Gastrocnemius medialis (tissue), 4 donors: ENCODE measurements around the gene PTCRA.

ENCODE experiments used
- POLR2A ChIP-seq, 2 donors: fragments of 450-650 bp; IDR thresholded peaks; one replicate each; pipeline ENCODE4 v1.6.1; 2017; ENCODE audit warnings: antibody characterized with exemption in 2 of 2, mild to moderate bottlenecking in 2 of 2, moderate library complexity in 2 of 2
- TF ChIP-seq, protein P1 (sequence below), 5 experiments: fragments of 450-650 bp in 3 of 5; fragments of 200-600 bp in 2 of 5; sonication (generic) in 2 of 5; IDR thresholded peaks in 4 of 5; conservative IDR thresholded peaks in 1 of 5; 1 replicate in 4 of 5; 2 replicates in 1 of 5; pipeline ENCODE4 v1.5.1; 2016 to 2019; ENCODE audit warnings: antibody characterized with exemption in 5 of 5, mild to moderate bottlenecking in 3 of 5, moderate library complexity in 3 of 5

DNA sequence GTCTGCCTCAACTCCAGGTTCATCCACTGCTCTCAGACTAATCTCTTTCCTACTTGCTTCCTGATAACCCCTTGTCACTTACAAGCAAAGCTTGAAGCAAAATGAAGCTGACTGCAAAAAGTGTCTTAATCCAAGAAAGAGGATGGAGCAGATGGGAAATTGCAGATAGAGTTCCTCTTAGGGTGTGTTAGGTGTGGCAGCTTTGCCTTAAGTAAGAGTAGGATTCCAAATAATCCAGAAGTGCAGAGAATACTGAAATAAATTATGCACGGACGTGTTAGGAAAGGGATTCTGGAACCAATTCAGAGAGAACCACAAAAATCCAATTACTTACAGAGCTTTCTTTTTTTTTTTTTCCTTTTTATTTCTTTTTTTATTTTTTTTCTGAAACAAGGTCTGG, 42.5 kb upstream of the PTCRA start:
- no peak for TF ChIP-seq POLR2A (IDR thresholded peaks at IDR 0.05)
- TF ChIP-seq, protein P1, sequence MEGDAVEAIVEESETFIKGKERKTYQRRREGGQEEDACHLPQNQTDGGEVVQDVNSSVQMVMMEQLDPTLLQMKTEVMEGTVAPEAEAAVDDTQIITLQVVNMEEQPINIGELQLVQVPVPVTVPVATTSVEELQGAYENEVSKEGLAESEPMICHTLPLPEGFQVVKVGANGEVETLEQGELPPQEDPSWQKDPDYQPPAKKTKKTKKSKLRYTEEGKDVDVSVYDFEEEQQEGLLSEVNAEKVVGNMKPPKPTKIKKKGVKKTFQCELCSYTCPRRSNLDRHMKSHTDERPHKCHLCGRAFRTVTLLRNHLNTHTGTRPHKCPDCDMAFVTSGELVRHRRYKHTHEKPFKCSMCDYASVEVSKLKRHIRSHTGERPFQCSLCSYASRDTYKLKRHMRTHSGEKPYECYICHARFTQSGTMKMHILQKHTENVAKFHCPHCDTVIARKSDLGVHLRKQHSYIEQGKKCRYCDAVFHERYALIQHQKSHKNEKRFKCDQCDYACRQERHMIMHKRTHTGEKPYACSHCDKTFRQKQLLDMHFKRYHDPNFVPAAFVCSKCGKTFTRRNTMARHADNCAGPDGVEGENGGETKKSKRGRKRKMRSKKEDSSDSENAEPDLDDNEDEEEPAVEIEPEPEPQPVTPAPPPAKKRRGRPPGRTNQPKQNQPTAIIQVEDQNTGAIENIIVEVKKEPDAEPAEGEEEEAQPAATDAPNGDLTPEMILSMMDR (IDR thresholded peaks at IDR 0.05 in 4 of 5, conservative IDR thresholded peaks at IDR 0.05 in 1 of 5), result no peak
